Mucosa of descending colon (tissue), 3 donors: ENCODE data around the gene PES1. TPM values are rescaled to one million over a fixed set of nuclear protein-coding genes. Genes with fewer than 3 reads are reported as not detected.
"Not testable (repeated sequence)": the region's sequence is repeated elsewhere in the genome, so short reads cannot be mapped to it uniquely, and the experiment has no call there.

Experiments used
- ATAC-seq: fragments of 200-7000 bp; cut with Tn5 transposase; one replicate; pipeline ENCODE4 v1.9.1; 2020; ENCODE audit warnings: mild to moderate bottlenecking, moderate library complexity
- DNase-seq, 3 donors: peaks; one replicate each; pipeline ENCODE4 v3.0.0-alpha.2; 2020
- H3K36me3 ChIP-seq: fragments of 200-600 bp; one replicate; pipeline ENCODE4 v1.8.0; 2021; ENCODE audit warnings: low read depth, mild to moderate bottlenecking
- H3K4me1 ChIP-seq: fragments of 200-600 bp; one replicate; pipeline ENCODE4 v1.8.0; 2021; ENCODE audit warnings: low read depth, mild to moderate bottlenecking
- H3K4me3 ChIP-seq: fragments of 200-600 bp; one replicate; pipeline ENCODE4 v1.8.0; 2021; ENCODE audit warnings: mild to moderate bottlenecking
- H3K9me3 ChIP-seq: fragments of 200-600 bp; one replicate; pipeline ENCODE4 v1.8.0; 2021; ENCODE audit warnings: mild to moderate bottlenecking
- CTCF ChIP-seq: fragments of 200-600 bp; IDR thresholded peaks from one replicate; pipeline ENCODE4 v1.8.0; 2022; ENCODE audit warnings: antibody characterized with exemption, mild to moderate bottlenecking
- intact Hi-C, 2 donors: fragments of 100-400 bp; cut with DNase I in 1 of 2; cut with micrococcal nuclease in 1 of 2; formaldehyde crosslinking; loops; one replicate each; pipeline versions ENCODE4 v1.11.0 to v1.11.1; 2022; cut with DNase I, micrococcal nuclease
- total RNA-seq, 3 donors: library from RNA; stranded (reverse); fragmentation: NEBNext Ultra II Directional in 2 of 3; extraction: Animal tissue kit (Norgen Biotek cat#: 25700) in 2 of 3; gene quantifications; one replicate each; pipeline versions ENCODE4 v1.2.1 to v1.2.4, GENCODE V29; 2021 to 2023
- donor health status: DM: no; HTN: no; CAD: no; lungs with moderate emphysema.
- donor health status: DM: no; HTN: no; CAD: no.
- donor health status: DM: no; HTN: yes; CAD: no.

PES1 gene
- total RNA-seq, 3 donors from 2014 or later, result 46.2 to 54.3 (median 48.5) TPM

- DNase-seq, result no peak
- no peaks in the 10 kb centered on the region for H3K9me3 ChIP-seq
- no peak overlapping the region for H3K4me3 ChIP-seq
- TF ChIP-seq CTCF, result no peak
- peaks cover 2% of the 10 kb centered on the region for H3K4me1 ChIP-seq
- intact Hi-C loops, result no loop called here
- ATAC-seq, result no peak
- H3K36me3 ChIP-seq, result no peaks in the 10 kb centered on the region
Observed at GRCh38 chr22:30542811-30543188, 48.9 kb downstream of the PES1 start.

- intact Hi-C loops, result no loop called here
- peaks cover 2% of the 10 kb centered on the region for H3K4me1 ChIP-seq
- no peak overlapping the region for H3K4me3 ChIP-seq
- no peak for TF ChIP-seq CTCF
- H3K36me3 ChIP-seq, result no peaks in the 10 kb centered on the region
- ATAC-seq (peak; percentile 49), DNase-seq (no peak)
- no peaks in the 10 kb centered on the region for H3K9me3 ChIP-seq
Observed at GRCh38 chr22:30541961-30542810, 49.5 kb downstream of the PES1 start.

GRCh38 chr22:30541511-30541910 is 50.2 kb downstream of the PES1 start:
- H3K36me3 ChIP-seq, ATAC-seq, H3K4me3 ChIP-seq, intact Hi-C loops, H3K9me3 ChIP-seq, DNase-seq, H3K4me1 ChIP-seq: not testable (repeated sequence)

GRCh38 chr22:30539368-30539767 is 52.3 kb downstream of the PES1 start:
- ATAC-seq, result no peak
- DNase-seq, result no peak
- TF ChIP-seq CTCF, result no peak
- H3K4me3 ChIP-seq, result no peak overlapping the region
- intact Hi-C loops, result no loop called here
- peaks cover 2% of the 10 kb centered on the region for H3K4me1 ChIP-seq
- no peaks in the 10 kb centered on the region for H3K36me3 ChIP-seq
- H3K9me3 ChIP-seq, result no peaks in the 10 kb centered on the region

- no peak overlapping the region for H3K4me3 ChIP-seq
- no peaks in the 10 kb centered on the region for H3K36me3 ChIP-seq
- ATAC-seq (no peak), DNase-seq (no peak)
- intact Hi-C loops, result no loop called here
- no peaks in the 10 kb centered on the region for H3K9me3 ChIP-seq
- H3K4me1 ChIP-seq, result peaks cover 2% of the 10 kb centered on the region
- TF ChIP-seq CTCF, result no peak
Observed at GRCh38 chr22:30538280-30538679, 53.4 kb downstream of the PES1 start.

GRCh38 chr22:30537083-30537731 is 54.5 kb downstream of the PES1 start:
- no peak for TF ChIP-seq CTCF
- intact Hi-C loops, result no loop called here
- no peak for ATAC-seq
- Histone ChIP-seq H3K4me1 (peaks cover 2% of the 10 kb centered on the region), H3K9me3 (no peaks in the 10 kb centered on the region), H3K4me3 (no peak overlapping the region), H3K36me3 (no peaks in the 10 kb centered on the region)
- peak in 1 of 3 donors; percentile 7 for DNase-seq
